Endothelial cell of umbilical vein (primary cell): ENCODE results near the gene RET.

Source experiments
- CTCF ChIP-seq, 2 donors: IDR thresholded peaks; 1 replicate in 1 of 2; 2 replicates in 1 of 2; pipeline ENCODE4 v1.5.1; 2011; ENCODE audit warnings: low read length in 2 of 2, mild to moderate bottlenecking in 2 of 2, moderate library complexity in 2 of 2, control low read depth in 1 of 2, inconsistent platforms in 1 of 2, low read depth in 1 of 2; ENCODE audit not compliant: insufficient read depth in 1 of 2; ENCODE audit errors: extremely low read depth in 1 of 2
- GATA2 ChIP-seq: IDR thresholded peaks from 2 replicates; pipeline ENCODE4 v1.7.0; 2011; ENCODE audit warnings: low read depth, mild to moderate bottlenecking, moderate library complexity, mixed read lengths, low read length; ENCODE audit not compliant: insufficient read length, insufficient read depth
- POLR2A ChIP-seq: IDR thresholded peaks from 2 replicates; pipeline ENCODE4 v1.6.1; 2012; ENCODE audit warnings: low read depth, mild to moderate bottlenecking, control low read depth, low read length

DNA sequence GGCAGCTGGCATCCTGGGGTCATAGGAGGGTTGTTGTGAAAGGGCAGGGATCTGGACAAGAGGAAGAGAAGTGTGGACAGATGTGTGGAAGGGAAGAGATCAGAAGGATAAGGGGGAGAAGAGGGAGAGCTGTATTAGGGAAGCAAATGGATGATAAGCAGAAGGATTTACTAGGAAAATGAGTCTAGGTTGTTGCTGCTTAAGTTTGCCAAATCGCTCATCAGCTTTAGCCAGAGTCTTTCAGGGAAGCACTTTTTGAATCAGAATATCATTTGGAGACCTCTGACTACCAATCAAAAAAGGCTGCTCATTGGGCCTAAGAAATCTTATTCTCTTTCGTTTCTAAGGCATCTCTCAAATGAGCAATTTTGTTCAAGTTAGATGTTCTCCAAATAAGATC lies 58.8 kb downstream of the RET start:
- TF ChIP-seq CTCF (IDR thresholded peaks at IDR 0.05; ENCODE audit: extremely low read depth in 1 of 2, insufficient read depth in 1 of 2, low read depth in 1 of 2, low read length in 2 of 2) (no peak), POLR2A (no peak), GATA2 (no peak)
